ENCODE measurements around the gene FRMD4A. TPM values are rescaled to one million over a fixed set of nuclear protein-coding genes. Genes with fewer than 3 reads are reported as not detected.

The FRMD4A gene
- total RNA-seq, 4 donors from 2014 or later, result 5.6 to 34.1 (median 19.4) TPM

DNA sequence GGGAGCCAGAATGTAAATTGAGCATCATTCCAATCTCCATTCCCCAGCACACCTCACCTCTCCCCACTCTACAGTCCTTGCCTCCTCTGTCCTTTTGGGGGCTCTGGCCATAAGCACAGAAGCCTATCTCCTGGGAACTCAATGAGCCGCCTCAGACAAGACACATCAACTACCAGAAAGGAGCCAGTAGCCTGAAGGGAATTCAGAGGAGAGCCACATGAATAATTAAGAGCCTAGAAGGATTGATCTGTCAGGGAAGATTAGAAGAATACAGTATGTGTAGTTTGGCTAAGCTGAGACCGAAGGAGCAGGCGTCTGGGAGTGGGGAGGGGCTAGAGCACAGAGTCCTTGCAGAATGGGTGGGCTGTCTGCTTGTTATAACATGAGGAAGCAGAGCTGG, 31.2 kb downstream of the FRMD4A start:
- intact Hi-C loops (cut with DNase I; ENCODE audit: low total_unique reads), result no loop called here
- no peak for TF ChIP-seq POLR2A (IDR thresholded peaks at IDR 0.05)
- TF ChIP-seq, protein P1, sequence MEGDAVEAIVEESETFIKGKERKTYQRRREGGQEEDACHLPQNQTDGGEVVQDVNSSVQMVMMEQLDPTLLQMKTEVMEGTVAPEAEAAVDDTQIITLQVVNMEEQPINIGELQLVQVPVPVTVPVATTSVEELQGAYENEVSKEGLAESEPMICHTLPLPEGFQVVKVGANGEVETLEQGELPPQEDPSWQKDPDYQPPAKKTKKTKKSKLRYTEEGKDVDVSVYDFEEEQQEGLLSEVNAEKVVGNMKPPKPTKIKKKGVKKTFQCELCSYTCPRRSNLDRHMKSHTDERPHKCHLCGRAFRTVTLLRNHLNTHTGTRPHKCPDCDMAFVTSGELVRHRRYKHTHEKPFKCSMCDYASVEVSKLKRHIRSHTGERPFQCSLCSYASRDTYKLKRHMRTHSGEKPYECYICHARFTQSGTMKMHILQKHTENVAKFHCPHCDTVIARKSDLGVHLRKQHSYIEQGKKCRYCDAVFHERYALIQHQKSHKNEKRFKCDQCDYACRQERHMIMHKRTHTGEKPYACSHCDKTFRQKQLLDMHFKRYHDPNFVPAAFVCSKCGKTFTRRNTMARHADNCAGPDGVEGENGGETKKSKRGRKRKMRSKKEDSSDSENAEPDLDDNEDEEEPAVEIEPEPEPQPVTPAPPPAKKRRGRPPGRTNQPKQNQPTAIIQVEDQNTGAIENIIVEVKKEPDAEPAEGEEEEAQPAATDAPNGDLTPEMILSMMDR (IDR thresholded peaks at IDR 0.05), result no peak
- Histone ChIP-seq H3K4me3 (no peak overlapping the region), H3K9me3 (no peaks in the 10 kb centered on the region), H3K4me1 (no peaks in the 10 kb centered on the region), H3K27ac (no peak overlapping the region), H3K36me3 (no peaks in the 10 kb centered on the region), H3K27me3 (no peaks in the 10 kb centered on the region)
- DNase-seq, result no peak

DNA sequence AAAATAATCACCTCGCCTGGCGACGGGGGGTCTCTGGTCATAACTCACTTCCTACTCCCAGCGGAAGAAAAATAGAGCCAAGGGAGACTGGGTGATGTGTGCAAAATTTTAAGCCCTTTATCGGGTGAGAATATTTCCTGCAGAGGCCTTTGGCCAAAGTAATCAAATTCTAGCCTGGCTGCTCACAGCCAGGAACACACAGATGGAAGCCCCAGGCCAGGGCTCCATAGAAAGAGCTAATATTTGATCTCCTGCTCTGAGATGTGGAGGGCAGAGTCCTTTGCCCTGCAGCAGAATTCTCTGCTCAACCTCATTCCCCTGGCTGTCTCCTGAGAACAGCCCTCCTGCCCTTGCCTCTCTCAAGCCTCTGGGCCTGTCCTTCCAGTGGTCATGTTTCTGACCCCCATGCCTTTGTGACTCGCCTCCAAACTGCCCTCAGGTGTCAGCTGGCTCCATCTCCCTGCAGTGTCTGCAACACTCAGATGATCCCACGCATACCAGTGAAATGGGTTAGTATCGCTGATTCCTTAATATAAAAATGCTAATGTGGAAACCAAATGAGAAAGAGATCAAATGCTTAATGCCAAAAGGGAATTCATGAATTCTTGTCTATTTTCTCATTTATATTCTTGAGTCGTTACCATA, 34.5 kb downstream of the FRMD4A start:
- no peaks in the 10 kb centered on the region for H3K36me3 ChIP-seq
- TF ChIP-seq, protein P1 (IDR thresholded peaks at IDR 0.05), result no peak
- no peak for TF ChIP-seq POLR2A (IDR thresholded peaks at IDR 0.05)

DNA sequence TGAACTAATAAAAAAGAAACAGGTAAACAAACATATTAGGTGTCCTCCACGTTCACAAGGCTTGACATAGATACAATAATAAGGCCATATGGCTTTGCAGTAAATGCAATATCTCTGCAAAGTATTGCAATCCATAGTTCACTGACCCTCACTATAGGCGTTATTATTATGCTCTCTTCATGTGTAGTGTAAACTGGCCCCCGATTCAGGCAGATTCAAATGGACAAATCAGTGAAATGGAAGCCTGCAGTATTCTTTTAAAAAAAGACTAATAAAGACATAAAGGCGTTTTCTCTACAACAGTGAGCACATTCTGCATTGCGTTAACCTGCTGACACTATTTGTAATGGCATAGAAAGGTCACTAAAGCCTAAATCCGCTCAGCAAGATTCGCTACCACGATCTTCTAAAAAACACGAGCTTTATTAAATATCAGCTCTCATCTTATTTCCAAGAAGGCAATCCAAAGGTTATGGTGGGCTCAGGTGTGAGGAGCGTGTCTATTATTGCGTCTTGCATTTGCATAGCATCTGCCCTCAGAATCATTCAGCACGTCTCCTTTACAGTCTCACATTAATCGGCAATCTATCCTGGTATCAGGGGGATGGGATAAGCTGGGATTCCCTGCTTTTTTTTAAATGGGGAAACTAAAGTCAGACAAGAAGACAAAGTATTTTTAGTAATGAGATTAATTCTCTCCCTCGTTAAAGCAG, 36.2 kb downstream of the FRMD4A start:
- DNase-seq, result no peak
- Histone ChIP-seq H3K36me3 (no peaks in the 10 kb centered on the region), H3K27ac (no peak overlapping the region), H3K9me3 (no peaks in the 10 kb centered on the region), H3K4me3 (no peak overlapping the region), H3K27me3 (no peaks in the 10 kb centered on the region), H3K4me1 (no peaks in the 10 kb centered on the region)
- TF ChIP-seq POLR2A (IDR thresholded peaks at IDR 0.05), result no peak
- TF ChIP-seq, protein P1 (IDR thresholded peaks at IDR 0.05), result no peak
- intact Hi-C loops (cut with DNase I; ENCODE audit: low total_unique reads), result no loop called here

More for the DNA sequence above, 34.5 kb downstream of the FRMD4A start:
- Histone ChIP-seq H3K27me3 (no peaks in the 10 kb centered on the region), H3K27ac (no peak overlapping the region), H3K9me3 (no peaks in the 10 kb centered on the region), H3K4me1 (no peaks in the 10 kb centered on the region), H3K4me3 (no peak overlapping the region)
- no peak for DNase-seq
- intact Hi-C loops (cut with DNase I; ENCODE audit: low total_unique reads), result no loop called here

- no peaks in the 10 kb centered on the region for H3K4me1 ChIP-seq
- intact Hi-C loops (cut with DNase I; ENCODE audit: low total_unique reads), result no loop called here
- no peak overlapping the region for H3K27ac ChIP-seq
- H3K36me3 ChIP-seq, result no peaks in the 10 kb centered on the region
- TF ChIP-seq POLR2A (IDR thresholded peaks at IDR 0.05), result no peak
- TF ChIP-seq, protein P1 (IDR thresholded peaks at IDR 0.05), result no peak
- no peaks in the 10 kb centered on the region for H3K9me3 ChIP-seq
- DNase-seq, result no peak
- no peak overlapping the region for H3K4me3 ChIP-seq
- no peaks in the 10 kb centered on the region for H3K27me3 ChIP-seq
Measured at GRCh38 chr10:14293526-14293925, 37.2 kb downstream of the FRMD4A start.

DNA sequence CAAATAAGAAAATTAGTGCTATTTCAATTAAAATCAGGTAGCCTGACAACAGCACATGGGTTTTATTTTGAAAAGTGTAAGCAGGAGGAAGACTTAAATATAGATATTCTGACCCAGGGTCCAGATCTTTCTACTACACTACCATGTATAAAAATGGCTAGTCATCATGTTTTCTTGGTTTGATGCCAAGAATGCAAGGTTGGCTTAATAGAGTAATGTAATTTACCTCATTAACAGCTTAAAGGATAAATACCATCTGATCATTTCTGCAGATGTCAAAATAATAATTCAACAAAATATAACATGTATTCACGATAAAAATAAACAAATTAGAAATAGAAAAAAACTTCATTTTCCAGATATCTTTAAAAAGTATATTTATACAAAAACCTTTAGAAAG, 39.4 kb downstream of the FRMD4A start:
- intact Hi-C loops (cut with DNase I; ENCODE audit: low total_unique reads), result no loop called here
- no peak overlapping the region for H3K27ac ChIP-seq
- no peaks in the 10 kb centered on the region for H3K36me3 ChIP-seq
- no peak for DNase-seq
- no peaks in the 10 kb centered on the region for H3K27me3 ChIP-seq
- H3K9me3 ChIP-seq, result no peaks in the 10 kb centered on the region
- no peak overlapping the region for H3K4me3 ChIP-seq
- H3K4me1 ChIP-seq, result no peaks in the 10 kb centered on the region
- TF ChIP-seq, protein P1 (IDR thresholded peaks at IDR 0.05), result no peak

Measured in uterus (tissue), 4 donors.